ENCODE results near the gene THBS1.

Gene THBS1

DNA sequence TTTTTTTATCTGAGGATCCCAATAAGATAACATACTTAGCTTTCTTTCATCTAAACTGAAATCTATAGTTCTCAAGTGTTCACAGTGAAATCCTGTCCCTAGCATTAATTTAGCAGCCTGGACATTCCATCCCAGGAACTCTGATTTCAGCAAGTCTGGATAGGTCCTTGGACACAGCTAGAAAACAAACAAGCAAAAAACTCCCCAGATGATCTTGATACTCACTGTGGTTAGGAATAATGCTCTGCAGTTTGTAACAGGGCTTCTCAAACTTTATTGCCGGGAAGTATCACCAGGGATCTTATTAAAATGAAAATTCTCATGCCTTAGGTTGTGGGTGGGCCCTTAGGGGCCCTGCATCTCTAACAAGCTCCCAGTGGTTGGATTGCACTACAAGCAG lies 24.3 kb downstream of the THBS1 start:
- no peak for DNase-seq (ENCODE audit: low read depth, low spot score)

DNA sequence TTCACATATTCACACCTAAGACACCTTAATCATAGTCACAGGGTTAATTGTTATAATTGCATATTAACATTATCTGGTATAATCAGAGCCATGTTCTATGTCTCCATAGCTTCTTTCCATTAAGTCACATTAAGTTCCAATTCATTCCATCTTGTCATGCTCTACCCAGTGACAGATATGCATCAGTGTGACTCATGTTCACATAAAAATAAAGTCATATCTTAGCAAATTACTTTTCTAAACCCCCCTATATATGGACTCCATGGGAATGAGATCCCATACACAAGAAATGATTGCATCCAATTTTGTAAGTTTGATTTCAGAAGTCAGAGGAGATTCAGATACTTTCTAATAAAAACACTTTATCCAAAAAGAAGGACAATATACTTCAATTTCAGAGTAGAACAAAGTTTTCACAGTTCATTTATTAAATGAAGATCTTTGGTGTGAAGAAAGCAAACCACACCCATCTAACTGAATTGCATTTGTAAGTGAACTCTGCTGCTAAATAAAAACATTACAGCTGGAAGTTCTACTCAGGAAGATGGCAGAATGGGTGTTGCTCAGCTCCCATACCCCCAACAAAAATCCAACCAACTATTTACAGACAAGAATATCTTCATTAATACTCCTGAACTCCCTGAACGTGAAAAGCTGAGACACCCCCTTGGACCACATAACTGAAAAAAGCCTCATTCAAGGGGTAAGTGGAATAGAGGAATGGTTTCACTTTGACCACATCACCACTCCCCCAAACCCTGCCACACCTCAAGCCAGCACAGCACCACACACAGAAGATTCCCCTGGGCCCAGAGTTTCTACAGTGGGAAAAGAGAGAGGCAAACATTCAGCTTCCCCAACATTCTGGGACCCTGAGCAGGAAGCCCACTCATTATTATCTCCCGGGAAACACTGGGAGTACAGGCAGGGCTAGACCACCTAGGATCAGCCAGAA lies 27.6 kb downstream of the THBS1 start:
- DNase-seq (ENCODE audit: low read depth, low spot score) = no peak

DNA sequence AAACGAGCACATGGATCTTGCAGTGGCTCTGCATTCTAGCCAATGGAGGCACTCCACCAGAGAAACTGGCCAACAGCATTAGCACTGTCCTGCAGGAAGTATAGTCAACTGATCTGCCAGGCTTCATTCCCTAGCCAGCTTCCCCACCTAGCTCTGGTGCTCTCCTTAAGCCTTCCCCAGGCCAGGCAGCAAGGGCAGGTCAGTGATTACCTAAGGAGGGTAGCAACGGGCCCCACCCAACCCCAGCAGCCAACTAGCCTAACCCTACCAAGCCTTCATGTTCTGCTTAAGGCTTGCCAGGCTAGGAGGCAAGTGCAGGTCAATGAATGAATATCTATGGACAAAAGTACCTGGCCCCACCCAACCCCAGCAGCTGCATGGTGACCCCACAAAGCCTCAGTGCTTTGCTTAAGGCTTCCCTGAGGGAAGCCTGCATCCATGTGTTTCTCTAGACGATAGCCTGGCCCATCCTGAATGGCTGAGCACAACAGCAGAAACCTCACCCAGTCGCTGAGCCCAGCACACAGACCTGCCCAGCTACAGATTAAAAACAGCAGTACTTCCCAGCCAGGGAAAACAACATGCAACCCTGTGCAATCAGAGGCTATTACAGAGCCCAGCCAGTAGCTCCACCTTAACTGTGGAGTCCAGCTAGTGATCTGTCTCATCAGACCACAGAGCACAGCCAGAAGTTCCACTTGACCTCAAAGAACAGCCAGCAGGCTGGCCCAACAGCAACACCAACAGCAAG lies 28.5 kb downstream of the THBS1 start:
- no peak for DNase-seq (ENCODE audit: low read depth, low spot score)

DNA sequence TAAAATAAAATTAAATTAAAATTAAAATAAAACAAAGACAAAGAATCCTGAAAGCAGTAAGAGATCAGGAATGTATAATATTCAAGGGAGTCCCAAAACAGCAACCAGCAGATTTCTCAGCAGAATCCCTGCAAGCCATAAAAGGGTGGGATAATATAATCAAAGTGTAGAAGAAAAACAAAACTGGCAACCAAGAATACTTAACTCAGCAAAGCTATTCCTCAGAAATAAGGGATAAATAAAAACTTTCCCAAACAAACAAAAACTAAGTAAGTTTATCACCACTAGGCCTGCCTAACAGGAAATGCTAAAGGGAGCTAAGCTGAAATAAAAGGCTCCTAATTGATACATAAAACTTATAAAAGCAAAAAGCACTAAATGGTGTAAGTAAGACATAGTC lies 29.8 kb downstream of the THBS1 start:
- no peak for DNase-seq (ENCODE audit: low read depth, low spot score)

DNA sequence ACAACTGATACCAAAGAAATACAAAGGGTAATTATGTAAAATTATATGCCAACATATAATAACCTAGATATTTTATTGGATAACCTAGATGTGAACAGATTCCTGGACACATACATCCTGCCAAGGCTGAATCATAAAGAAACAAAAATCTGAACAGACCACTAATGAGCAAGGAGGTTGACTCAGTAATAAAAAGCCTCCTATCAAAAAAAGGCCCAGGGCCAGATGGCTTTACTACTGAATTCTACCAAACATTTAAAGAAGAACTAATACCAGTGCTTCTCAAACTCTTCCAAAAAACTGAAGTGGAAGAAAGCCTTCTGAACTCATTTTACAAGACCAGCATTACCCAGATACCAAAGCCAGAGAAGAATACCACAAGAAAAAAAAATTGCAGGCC lies 32.4 kb downstream of the THBS1 start:
- no peak for DNase-seq (ENCODE audit: low read depth, low spot score)

DNA sequence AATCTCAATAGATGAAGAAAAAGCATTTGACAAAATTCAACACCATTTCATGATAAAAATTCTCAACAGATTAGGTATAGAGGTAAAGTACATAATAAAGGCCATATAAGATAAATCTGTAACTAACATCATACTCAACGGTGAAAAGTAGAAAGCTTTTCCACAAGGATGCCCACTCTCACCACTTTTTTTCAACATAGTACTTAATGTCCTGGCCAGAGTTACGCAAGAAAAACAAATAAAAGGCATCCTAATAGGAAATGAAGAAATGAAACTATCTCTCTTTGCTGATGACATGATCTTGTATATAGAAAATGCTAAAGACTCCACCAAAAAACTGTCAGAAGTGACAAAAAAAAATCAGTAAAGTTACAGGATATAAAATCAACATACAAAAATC lies 33.0 kb downstream of the THBS1 start:
- DNase-seq (ENCODE audit: low read depth, low spot score) = no peak

DNA sequence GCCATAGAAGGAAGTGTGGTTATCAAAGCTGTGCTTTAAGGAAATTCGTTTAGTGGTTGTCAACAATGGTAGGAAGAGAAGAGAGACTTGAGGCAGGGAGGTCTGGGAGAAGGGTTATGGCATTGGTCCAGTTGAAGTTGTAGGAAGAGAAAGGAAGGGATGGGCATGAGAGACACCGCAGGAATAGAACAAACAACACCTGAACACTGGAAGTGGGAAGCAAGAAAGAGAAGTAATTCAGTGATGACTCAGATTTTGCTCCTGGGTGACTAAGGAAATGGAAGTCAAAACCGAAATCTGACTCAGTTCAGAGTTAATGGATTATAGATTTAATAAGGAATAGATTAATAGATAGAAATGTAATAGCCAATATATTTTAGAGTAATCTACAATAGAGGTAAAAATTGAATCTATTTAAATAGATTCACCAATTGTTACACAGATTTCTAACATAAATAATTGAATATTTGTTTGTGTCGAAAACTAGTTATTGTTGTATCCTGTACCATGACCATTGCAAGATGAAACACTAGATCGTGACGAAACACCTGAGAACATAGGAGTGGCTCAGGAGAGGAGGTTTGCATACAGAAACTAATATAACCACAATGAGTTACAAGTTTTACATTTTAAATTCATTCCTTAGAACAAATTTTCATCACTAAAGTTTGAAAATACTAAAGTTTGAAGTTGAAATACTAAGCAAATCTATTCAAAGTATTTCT lies 36.0 kb downstream of the THBS1 start:
- DNase-seq (ENCODE audit: low read depth, low spot score) = no peak

DNA sequence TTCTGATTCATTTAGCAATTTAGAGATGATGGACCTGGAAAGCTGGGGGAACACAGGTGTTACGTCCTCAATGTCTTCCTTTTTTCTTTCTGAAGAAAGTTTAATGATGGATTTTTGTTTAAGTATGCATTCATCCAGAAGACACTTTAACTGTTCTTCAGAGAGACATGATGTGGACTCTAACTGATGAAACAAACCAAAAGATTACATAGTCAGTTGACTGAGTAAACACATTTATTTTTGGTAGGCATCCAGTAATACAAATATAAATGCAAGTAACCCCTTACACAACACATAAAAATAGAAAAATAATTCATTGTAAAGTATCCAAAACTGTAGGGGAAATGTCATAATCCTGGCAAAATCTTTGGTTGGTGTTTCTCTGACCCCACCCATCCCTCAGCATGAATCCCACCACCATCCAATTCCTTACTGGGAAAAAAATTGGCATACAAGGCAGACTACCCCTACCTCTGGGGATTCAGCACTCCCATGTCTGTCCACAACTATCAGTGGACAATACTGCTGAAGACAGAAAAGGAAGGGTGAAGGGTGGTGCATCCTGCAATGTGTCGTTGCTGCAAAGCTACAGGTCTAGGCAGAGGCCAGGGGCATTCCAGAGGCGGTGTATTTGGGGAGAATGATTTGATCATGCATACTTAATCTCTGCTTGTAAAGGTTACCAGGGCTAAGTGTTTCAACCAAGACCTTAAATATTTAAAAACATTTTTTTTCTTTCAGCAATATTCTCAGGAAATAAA lies 37.4 kb downstream of the THBS1 start:
- no peak for DNase-seq (ENCODE audit: low read depth, low spot score)

DNA sequence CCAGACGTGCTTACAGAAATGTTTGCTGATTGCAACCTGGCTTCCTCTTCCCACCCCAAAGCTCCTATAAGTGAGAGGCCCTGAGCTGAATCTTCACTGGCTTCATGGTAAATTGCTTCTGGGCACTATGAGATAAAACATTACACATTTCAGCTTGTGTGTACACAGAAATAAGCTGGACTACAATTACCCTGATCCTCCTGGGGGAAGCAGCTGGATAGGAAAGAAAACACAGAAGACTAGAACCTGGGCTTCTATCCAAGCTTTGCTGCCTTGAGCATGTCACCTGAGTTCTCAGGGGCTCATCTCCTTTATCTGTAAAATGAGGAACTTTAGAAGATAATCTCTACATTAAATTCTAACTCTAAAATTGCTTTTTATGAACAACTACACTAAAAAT lies 40.3 kb downstream of the THBS1 start:
- no peak for DNase-seq (ENCODE audit: low read depth, low spot score)

DNA sequence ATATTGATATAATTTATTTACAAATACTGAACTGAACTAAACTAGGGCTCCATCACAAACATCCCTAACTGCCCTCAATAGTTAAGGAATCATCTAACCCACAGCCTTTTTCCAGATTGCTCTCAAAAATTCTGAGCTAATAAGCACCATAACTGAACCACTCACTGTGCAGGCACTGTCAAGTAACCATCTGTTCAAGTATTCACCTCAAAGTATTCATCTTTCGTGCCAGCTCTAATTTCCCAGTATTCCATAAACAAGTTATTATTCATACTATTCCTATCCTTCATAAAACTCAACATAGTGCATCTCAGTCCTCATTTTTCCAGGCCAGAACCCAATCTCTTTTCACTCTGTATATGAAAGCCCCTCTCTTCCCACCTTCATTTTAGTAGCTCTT lies 41.1 kb downstream of the THBS1 start:
- no peak for DNase-seq (ENCODE audit: low read depth, low spot score)

DNA sequence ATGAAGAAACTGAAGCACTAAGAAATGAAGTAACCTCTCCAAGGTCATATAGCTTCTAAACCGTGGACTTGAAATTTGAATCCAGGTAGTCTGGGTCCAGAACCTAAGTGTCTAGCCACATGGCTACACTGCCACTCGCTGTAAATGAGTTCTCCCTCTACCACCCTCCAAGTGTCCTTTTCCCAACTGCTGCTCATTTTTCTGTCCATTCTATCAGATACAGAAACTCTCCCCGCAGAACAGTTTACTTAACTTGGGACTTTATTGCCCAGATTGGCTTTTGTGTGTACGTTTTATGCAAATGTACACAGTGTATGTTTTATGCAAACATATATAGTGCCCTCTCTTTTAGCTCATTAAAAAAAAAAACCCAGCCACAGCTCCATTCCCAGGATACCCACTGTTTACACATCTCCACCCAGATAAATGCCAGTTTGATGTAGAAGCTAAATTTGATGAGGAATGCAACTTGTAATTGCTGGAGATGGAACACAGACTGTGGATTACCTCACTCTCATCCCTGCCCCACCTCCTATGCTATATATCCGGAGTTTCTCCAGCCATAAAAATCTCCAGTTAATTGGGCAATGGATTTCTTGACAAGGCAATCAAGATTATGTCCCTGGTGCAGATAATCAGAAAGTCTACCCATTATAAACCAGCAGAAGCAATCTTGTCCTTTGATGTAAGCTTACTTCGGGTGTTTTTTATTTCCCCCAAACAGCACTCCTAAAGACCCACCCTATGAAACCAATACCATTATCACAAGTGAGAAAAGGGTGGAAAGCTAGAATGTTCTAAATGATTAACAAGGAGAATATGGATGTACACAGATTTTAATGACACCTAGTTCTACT lies 42.0 kb downstream of the THBS1 start:
- DNase-seq (ENCODE audit: low read depth, low spot score) = no peak

DNA sequence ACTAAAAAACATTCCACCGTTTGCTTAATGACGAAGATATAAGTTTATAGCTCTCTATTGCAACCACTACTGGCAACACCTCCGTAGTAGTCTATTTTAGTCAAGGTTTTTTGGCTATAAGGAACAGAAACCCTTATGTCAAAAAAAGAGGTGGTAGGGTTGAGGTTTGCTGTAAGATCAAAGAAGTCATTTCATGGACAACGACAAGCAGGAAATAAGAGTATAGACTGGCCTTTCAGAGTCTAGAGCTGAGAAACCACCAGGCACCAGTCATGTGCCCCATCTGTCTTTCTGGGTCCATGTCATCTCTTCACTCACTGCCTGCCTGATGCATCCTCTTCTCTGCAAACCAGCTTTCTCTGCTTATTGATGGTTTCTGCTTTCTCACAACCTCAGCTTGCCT lies 42.7 kb downstream of the THBS1 start:
- no peak for DNase-seq (ENCODE audit: low read depth, low spot score)

DNA sequence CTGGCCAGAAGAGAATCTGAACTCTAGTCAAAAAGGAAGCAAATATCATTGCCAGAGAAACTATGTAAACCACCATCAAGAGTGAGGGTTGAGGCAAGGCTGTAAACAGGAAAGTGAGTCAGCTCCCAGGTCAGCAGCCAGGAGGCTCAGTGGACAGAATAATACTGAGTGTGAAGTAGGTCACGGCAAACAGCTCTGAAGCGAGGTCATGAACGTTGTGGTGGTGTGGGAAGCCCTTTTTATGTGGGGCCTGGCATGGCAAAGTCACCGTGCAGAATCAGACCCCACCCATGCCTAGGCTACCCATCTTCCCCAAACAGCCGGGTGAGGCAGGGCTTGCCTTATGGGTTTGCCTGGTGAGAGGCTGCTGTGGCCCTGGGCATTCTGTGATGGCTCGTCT lies 43.9 kb downstream of the THBS1 start:
- DNase-seq (ENCODE audit: low read depth, low spot score) = no peak

DNA sequence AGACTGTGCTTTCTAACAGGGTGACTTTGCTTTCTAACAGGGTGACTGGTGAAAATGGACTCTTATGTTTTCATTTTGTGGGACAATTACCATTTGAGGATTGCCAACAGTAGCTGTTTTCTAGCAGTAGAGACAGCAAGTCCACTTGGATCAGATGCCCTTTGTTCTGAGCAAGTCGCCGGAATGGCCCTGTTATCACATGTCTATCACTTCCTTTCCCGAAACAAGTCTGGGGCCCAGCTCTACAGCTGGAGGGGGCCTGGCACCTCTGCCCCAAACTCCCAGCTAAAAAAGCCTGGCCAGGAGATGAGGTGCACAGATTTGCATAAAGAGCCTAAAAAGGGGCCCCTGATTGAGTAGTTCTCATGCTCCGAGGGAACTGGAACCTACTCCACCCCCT lies 44.6 kb downstream of the THBS1 start:
- no peak for DNase-seq (ENCODE audit: low read depth, low spot score)

DNA sequence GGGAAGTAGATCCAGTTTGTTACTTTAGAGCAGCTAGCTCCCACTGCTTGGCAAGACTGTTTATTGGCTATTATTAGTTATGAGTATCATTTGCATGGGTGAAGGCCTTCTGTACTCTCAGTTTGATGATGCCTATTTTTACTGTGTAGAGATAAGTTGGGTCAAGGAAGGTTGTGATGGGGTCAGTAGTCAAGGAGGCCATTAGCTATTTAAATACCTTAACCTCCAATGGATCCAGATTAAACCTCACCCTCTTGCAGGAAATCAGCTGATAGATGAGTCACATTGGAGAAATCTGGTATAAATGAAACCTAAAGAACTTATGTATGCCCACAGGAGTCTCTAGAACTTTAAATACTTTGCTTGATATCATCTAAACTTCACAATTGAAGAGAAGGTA lies 45.0 kb downstream of the THBS1 start:
- no peak for DNase-seq (ENCODE audit: low read depth, low spot score)

DNA sequence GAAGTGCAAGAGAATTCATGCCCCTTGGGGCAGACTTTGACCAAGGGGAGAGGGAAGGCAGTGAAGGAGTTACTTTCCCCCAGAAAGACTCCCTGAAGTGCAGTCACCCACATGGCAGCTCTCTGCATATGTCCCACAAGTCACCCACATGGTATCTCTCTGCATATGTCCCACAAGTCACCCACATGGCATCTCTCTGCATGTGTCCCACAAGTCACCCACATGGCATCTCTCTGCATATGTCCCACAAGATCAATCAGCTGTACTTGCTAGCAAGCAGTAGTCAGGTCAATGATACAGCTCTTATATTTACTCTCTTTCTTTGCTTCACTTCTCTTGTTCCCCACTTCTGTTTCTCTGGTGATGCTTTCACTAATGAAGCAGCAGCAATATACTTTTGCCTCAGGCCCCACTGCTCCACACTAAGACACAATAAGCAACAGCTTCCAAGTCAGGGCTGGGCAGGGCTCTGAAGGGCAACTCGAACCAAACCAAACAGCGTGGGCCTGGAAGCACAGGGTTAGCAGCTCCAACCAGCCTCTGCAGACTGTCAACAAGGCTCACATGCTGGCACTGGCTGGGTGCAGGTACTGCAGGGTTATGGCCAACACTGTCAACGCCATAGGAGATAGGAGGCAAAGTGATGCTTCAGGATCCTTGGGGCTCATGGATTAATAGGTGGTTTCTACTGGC lies 46.7 kb downstream of the THBS1 start:
- DNase-seq (ENCODE audit: low read depth, low spot score) = no peak

DNA sequence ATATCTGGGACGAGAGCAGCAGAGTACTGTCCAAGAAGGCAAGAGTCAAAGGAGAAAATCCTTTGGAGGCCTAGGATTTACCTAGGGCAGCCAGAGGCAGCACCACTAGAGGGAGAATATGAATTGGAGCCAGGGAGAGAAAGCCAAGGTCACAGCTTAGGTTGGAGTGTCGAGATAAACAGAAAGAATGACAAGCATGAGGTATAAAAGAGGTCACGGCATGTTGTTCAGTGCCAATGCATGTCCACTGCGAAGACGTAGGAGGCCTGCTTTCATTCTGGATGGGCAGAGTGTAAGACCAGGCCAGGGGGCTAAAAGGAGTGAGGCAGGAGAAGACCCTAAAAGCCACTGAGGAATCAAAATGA lies 47.2 kb downstream of the THBS1 start:
- no peak for DNase-seq (ENCODE audit: low read depth, low spot score)

DNA sequence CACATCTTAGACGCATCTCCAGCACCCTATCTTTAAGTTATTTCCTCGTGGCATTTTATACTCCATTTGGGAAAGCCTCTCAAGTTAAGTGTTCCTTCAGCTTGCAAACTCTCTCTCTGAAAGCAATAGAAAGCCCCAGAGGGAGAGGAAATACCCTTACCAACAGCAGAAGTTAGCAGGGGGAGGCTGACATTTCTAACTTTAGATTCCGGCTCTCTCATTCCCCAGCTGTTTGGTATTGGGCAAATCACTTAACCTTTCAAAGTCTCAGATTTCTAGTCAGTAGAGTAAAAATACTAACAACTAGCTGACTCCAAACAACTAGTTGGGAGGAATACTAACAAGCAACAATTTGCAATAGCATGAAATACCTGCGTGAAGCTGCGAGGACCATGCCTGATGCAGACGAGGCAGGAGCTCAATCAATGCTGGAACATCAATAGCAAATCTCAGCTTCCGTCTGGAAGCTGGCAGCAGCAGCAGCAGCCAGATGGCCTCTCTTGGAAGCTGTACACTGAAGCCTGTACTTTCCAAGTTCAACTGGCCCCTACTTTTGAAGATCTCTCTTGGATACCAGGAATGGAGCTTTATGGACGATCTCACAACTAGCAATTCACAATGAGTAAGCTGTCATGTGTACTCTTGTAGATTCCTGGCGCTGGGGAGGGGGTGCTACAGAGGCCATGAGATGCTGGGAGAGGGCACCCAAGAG lies 47.8 kb downstream of the THBS1 start:
- DNase-seq (ENCODE audit: low read depth, low spot score) = no peak

DNA sequence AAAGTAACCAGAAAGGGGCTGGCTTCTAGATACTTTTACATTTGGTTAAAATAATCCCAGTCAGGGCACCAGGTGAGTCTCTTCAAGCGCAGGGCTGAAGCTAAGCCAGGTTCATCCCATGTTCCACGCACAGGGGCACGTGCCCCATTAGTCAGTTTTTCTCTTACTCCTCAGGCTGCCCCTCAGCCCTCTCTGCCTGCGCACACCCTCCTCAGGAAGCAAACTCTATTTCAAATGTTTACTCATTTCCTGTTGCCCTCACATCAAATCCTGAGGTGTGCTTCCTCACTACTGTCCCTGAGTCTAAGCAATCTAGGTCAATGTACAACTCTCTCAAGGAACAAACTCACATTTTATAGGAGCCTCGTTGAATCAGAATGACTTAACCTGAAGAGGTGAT lies 48.5 kb downstream of the THBS1 start:
- no peak for DNase-seq (ENCODE audit: low read depth, low spot score)

All from iPS DF 19.7 (cell line).